T-helper 9 cell (primary cell): Measurements from ENCODE around the gene CD163L1.

Experiments used
- DNase-seq: peaks from one replicate; pipeline ENCODE4 v3.0.0-alpha.2; 2020

Gene CD163L1

GRCh38 chr12:7321624-7322023 is 122.3 kb downstream of the CD163L1 start:
- DNase-seq, result no peak

DNA sequence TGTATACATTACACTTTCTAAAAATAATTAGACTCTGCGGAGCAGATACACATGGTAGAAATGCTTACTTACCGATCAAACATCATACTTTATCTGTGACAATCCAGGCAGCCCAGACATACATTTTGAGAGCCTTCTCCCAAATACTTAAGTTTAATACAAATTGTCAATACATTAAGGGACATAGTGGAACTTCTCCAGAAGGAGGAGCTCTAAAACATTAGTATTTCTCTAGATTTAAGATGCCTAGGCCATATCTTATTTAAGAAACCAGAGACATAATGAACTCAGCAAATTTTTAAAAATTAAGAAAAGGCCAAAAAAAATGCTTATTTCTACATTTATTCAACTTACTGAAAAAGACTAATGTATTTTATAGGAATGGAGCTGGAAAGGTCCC is 124.0 kb downstream of the CD163L1 start:
- no peak for DNase-seq

DNA sequence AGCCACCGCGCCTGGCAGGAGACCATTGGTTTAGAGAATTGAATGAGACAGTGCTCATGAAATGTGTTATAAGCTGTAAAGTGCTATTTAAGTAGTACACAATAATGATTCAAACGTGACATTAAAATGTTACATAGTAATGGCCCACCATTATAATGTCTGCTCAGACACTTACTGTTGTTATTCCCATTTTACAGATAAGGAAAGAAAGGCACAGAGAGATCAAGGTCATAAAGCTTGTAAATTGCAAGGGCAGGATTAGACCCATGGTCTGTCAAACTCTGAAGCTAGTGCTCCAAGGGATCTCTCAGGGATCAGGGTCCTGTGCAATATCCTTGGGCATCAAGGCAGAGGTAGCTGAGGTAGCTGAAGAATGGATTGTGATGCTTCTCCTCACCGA is 133.9 kb downstream of the CD163L1 start:
- no peak for DNase-seq
